ENCODE measurements around the gene DCXR.

DCXR gene

GRCh38 chr17:82048571-82048971 lies 11.1 kb upstream of the DCXR start:
- Histone ChIP-seq H3K23ac (ENCODE audit: low read length in 2 of 2) (no peak overlapping the region), H3K9ac (ENCODE audit: low read length) (no peak overlapping the region), H3K27ac (ENCODE audit: low read length, poor library complexity, severe bottlenecking) (no peak overlapping the region), H3K4me1 (ENCODE audit: control insufficient read depth, insufficient read depth, low read depth, low read length) (peaks cover 30% of the 10 kb centered on the region), H3K79me1 (replicated peaks; ENCODE audit: low read length, poor library complexity, severe bottlenecking) (peaks cover 29% of the 10 kb centered on the region), H2BK12ac (ENCODE audit: low read length in 2 of 2) (no peak overlapping the region), H3K4me2 (ENCODE audit: low read length, poor library complexity, severe bottlenecking) (no peak overlapping the region), H2BK15ac (ENCODE audit: low read depth, poor library complexity, severe bottlenecking) (no peak overlapping the region), H3K9me3 (ENCODE audit: control insufficient read depth, low read length) (no peaks in the 10 kb centered on the region), H2AFZ (ENCODE audit: low read depth, low read length) (no peak overlapping the region), H2BK5ac (ENCODE audit: low read depth, low read length, poor library complexity, severe bottlenecking) (no peak overlapping the region), H2AK5ac (ENCODE audit: low read length, severe bottlenecking) (no peak overlapping the region), H4K8ac (ENCODE audit: low read length) (no peak overlapping the region), H3K36me3 (ENCODE audit: control insufficient read depth in 1 of 2, insufficient read depth in 2 of 2, low read depth in 1 of 2, low read length in 2 of 2) (peaks cover 40 to 56% of the 10 kb centered on the region in 2 experiments), H3K4ac (ENCODE audit: low read depth in 1 of 2, low read length in 2 of 2) (no peak overlapping the region), H2BK120ac (ENCODE audit: low read depth, low read length) (no peak overlapping the region), H3K14ac (ENCODE audit: low read length in 2 of 2) (no peak overlapping the region), H3K4me3 (ENCODE audit: insufficient read depth in 1 of 2, low read depth in 1 of 2, low read length in 2 of 2) (no peak overlapping the region), H4K91ac (ENCODE audit: low read length) (no peak overlapping the region), H3K27me3 (ENCODE audit: control insufficient read depth in 1 of 2, insufficient read depth in 1 of 2, low read length in 2 of 2) (no peaks in the 10 kb centered on the region), H3K18ac (ENCODE audit: low read depth in 1 of 2, low read length in 2 of 2) (no peak overlapping the region)
- DNase-seq: no peak
- WGBS: 94% methylated on average over 20 of the region's 20 CpGs

DNA sequence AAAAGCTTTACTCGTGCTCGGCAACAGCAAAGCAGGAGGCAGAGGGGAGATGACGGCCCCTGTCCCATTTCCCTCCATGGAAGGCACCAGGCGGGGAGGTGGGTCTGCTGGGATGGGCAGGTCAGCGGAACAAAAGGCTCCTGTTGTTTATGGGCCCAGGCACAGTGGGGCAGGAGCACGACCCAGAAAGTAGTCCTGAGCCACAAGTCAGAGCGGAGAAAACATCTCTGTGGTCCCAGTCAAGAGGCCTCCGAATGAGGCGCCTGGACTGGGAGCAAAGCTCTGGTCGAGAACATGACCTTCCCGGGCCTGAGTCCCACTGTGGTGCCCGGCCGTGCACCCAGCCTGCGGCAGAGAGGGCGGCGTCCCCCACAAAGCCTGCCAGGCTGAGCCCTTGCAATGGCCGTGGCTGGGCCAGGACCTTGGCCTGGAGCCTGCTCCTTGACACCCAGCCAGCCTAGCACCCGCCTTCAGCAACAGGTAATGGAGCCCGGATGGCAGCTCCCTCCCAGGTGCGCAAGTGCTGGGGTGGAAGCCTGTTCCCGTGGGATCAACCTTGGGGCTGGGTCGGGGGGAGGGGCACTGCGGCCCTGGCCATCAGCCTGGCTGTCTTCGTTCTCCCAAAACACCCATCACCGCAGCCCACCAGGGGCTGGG lies 10.5 kb upstream of the DCXR start:
- Histone ChIP-seq H2AFZ (ENCODE audit: low read depth, low read length) (no peak overlapping the region), H4K8ac (ENCODE audit: low read length) (no peak overlapping the region)
- 97% methylated on average over 25 of the region's 25 CpGs for WGBS

DNA sequence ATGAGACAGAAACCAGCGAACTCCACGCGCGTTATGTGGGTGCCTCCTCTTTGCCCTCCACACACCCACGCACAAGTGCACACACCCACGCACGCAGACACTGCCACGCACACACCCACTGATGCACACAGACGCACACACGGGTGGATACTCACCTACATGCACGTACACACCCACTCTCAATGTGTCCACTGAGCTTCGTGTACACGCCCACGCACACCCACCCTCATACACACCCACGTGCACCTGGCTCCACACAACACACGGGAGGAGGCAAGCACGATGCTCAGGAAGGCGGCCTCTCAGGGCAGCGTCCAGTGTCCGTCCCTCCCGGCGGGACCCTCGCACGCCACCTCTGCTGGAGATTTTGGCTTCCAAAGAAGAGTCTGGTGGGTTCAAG lies 9.9 kb upstream of the DCXR start:
- H3K9me3 ChIP-seq (ENCODE audit: control insufficient read depth, low read length): no peaks in the 10 kb centered on the region
- H3K79me1 ChIP-seq (replicated peaks; ENCODE audit: low read length, poor library complexity, severe bottlenecking): peaks cover 20% of the 10 kb centered on the region
- peaks cover 21% of the 10 kb centered on the region for H3K4me1 ChIP-seq (ENCODE audit: control insufficient read depth, insufficient read depth, low read depth, low read length)
- peak overlapping the region in 1 of 2 experiments; percentile 14 for H3K14ac ChIP-seq (ENCODE audit: low read length in 2 of 2)
- H3K9ac ChIP-seq (ENCODE audit: low read length): no peak overlapping the region
- no peak overlapping the region for H4K8ac ChIP-seq (ENCODE audit: low read length)
- H2BK5ac ChIP-seq (ENCODE audit: low read depth, low read length, poor library complexity, severe bottlenecking): no peak overlapping the region
- no peaks in the 10 kb centered on the region for H3K27me3 ChIP-seq (ENCODE audit: control insufficient read depth in 1 of 2, insufficient read depth in 1 of 2, low read length in 2 of 2)
- H2BK120ac ChIP-seq (ENCODE audit: low read depth, low read length): no peak overlapping the region
- no peak overlapping the region for H3K23ac ChIP-seq (ENCODE audit: low read length in 2 of 2)
- no peak overlapping the region for H3K18ac ChIP-seq (ENCODE audit: low read depth in 1 of 2, low read length in 2 of 2)
- H2BK15ac ChIP-seq (ENCODE audit: low read depth, poor library complexity, severe bottlenecking): no peak overlapping the region
- H3K27ac ChIP-seq (ENCODE audit: low read length, poor library complexity, severe bottlenecking): no peak overlapping the region
- H2AFZ ChIP-seq (ENCODE audit: low read depth, low read length): no peak overlapping the region
- DNase-seq: no peak
- H2BK12ac ChIP-seq (ENCODE audit: low read length in 2 of 2): no peak overlapping the region
- H3K36me3 ChIP-seq (ENCODE audit: control insufficient read depth in 1 of 2, insufficient read depth in 2 of 2, low read depth in 1 of 2, low read length in 2 of 2): peaks cover 36 to 50% of the 10 kb centered on the region in 2 experiments
- peak overlapping the region; percentile 47 for H4K91ac ChIP-seq (ENCODE audit: low read length)
- no peak overlapping the region for H3K4me2 ChIP-seq (ENCODE audit: low read length, poor library complexity, severe bottlenecking)
- H3K4ac ChIP-seq (ENCODE audit: low read depth in 1 of 2, low read length in 2 of 2): no peak overlapping the region
- 94% methylated on average over 24 of the region's 24 CpGs for whole genome bisulfite sequencing
- H3K4me3 ChIP-seq (ENCODE audit: insufficient read depth in 1 of 2, low read depth in 1 of 2, low read length in 2 of 2): no peak overlapping the region
- H2AK5ac ChIP-seq (ENCODE audit: low read length, severe bottlenecking): no peak overlapping the region

More for the DNA sequence above, 10.5 kb upstream of the DCXR start:
- Histone ChIP-seq H3K9ac (ENCODE audit: low read length) (no peak overlapping the region), H4K91ac (ENCODE audit: low read length) (no peak overlapping the region), H3K9me3 (ENCODE audit: control insufficient read depth, low read length) (no peaks in the 10 kb centered on the region), H3K27ac (ENCODE audit: low read length, poor library complexity, severe bottlenecking) (no peak overlapping the region), H3K23ac (ENCODE audit: low read length in 2 of 2) (no peak overlapping the region), H3K4me3 (ENCODE audit: insufficient read depth in 1 of 2, low read depth in 1 of 2, low read length in 2 of 2) (no peak overlapping the region), H2BK12ac (ENCODE audit: low read length in 2 of 2) (no peak overlapping the region), H3K27me3 (ENCODE audit: control insufficient read depth in 1 of 2, insufficient read depth in 1 of 2, low read length in 2 of 2) (no peaks in the 10 kb centered on the region), H3K14ac (ENCODE audit: low read length in 2 of 2) (no peak overlapping the region), H2BK5ac (ENCODE audit: low read depth, low read length, poor library complexity, severe bottlenecking) (no peak overlapping the region), H2BK120ac (ENCODE audit: low read depth, low read length) (no peak overlapping the region), H3K79me1 (replicated peaks; ENCODE audit: low read length, poor library complexity, severe bottlenecking) (peaks cover 23% of the 10 kb centered on the region), H3K18ac (ENCODE audit: low read depth in 1 of 2, low read length in 2 of 2) (no peak overlapping the region), H2BK15ac (ENCODE audit: low read depth, poor library complexity, severe bottlenecking) (no peak overlapping the region), H3K36me3 (ENCODE audit: control insufficient read depth in 1 of 2, insufficient read depth in 2 of 2, low read depth in 1 of 2, low read length in 2 of 2) (peaks cover 36 to 51% of the 10 kb centered on the region in 2 experiments), H2AK5ac (ENCODE audit: low read length, severe bottlenecking) (no peak overlapping the region), H3K4me2 (ENCODE audit: low read length, poor library complexity, severe bottlenecking) (no peak overlapping the region), H3K4ac (ENCODE audit: low read depth in 1 of 2, low read length in 2 of 2) (no peak overlapping the region), H3K4me1 (ENCODE audit: control insufficient read depth, insufficient read depth, low read depth, low read length) (peaks cover 25% of the 10 kb centered on the region)
- no peak for DNase-seq

- no peak overlapping the region for H2BK120ac ChIP-seq (ENCODE audit: low read depth, low read length)
- H4K8ac ChIP-seq (ENCODE audit: low read length): no peak overlapping the region
- DNase-seq: no peak
- no peak overlapping the region for H3K9ac ChIP-seq (ENCODE audit: low read length)
- H4K91ac ChIP-seq (ENCODE audit: low read length): no peak overlapping the region
- no peaks in the 10 kb centered on the region for H3K9me3 ChIP-seq (ENCODE audit: control insufficient read depth, low read length)
- no peak overlapping the region for H2BK15ac ChIP-seq (ENCODE audit: low read depth, poor library complexity, severe bottlenecking)
- H3K4me3 ChIP-seq (ENCODE audit: insufficient read depth in 1 of 2, low read depth in 1 of 2, low read length in 2 of 2): no peak overlapping the region
- no peak overlapping the region for H3K4ac ChIP-seq (ENCODE audit: low read depth in 1 of 2, low read length in 2 of 2)
- peaks cover 20% of the 10 kb centered on the region for H3K79me1 ChIP-seq (replicated peaks; ENCODE audit: low read length, poor library complexity, severe bottlenecking)
- no peak overlapping the region for H2BK12ac ChIP-seq (ENCODE audit: low read length in 2 of 2)
- peaks cover 22% of the 10 kb centered on the region for H3K4me1 ChIP-seq (ENCODE audit: control insufficient read depth, insufficient read depth, low read depth, low read length)
- WGBS: 98% methylated on average over 21 of the region's 21 CpGs
- no peak overlapping the region for H3K27ac ChIP-seq (ENCODE audit: low read length, poor library complexity, severe bottlenecking)
- H3K4me2 ChIP-seq (ENCODE audit: low read length, poor library complexity, severe bottlenecking): no peak overlapping the region
- H3K14ac ChIP-seq (ENCODE audit: low read length in 2 of 2): no peak overlapping the region
- H2AFZ ChIP-seq (ENCODE audit: low read depth, low read length): no peak overlapping the region
- H3K18ac ChIP-seq (ENCODE audit: low read depth in 1 of 2, low read length in 2 of 2): no peak overlapping the region
- H3K23ac ChIP-seq (ENCODE audit: low read length in 2 of 2): no peak overlapping the region
- peaks cover 36 to 50% of the 10 kb centered on the region in 2 experiments for H3K36me3 ChIP-seq (ENCODE audit: control insufficient read depth in 1 of 2, insufficient read depth in 2 of 2, low read depth in 1 of 2, low read length in 2 of 2)
- H2AK5ac ChIP-seq (ENCODE audit: low read length, severe bottlenecking): no peak overlapping the region
- no peaks in the 10 kb centered on the region for H3K27me3 ChIP-seq (ENCODE audit: control insufficient read depth in 1 of 2, insufficient read depth in 1 of 2, low read length in 2 of 2)
- H2BK5ac ChIP-seq (ENCODE audit: low read depth, low read length, poor library complexity, severe bottlenecking): no peak overlapping the region
Observed at GRCh38 chr17:82046903-82047302, 9.4 kb upstream of the DCXR start.

All from mesenchymal stem cell (in vitro differentiated cells and primary cell).